Limb (tissue), 2 donors: Measurements from ENCODE around the gene ME3.

Experiments
- DNase-seq, 2 donors: peaks; one replicate each; pipeline ENCODE4 v3.0.0-alpha.2; 2016; ENCODE audit errors: extremely low spot score in 2 of 2

Gene ME3

DNA sequence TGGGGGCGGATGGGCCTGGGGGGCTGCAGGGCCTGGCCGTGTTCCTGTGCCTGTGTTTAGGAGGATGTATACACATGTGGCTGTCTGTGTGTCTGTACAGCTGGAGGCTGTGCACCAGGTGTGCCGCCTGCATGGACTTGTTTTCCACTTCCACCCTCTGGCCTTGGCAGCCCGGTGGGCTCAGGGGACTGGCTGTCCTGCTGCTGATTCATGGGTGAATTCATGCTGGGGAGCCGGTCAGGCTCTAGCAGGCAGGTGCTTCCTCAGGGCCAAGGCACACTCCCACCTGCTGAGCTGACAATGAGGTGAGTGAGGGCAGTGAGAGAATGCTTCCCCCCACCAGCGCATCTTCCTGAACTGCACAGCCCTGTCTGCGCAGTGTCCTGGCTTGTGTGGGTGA, 209.3 kb downstream of the ME3 start:
- no peak for DNase-seq

DNA sequence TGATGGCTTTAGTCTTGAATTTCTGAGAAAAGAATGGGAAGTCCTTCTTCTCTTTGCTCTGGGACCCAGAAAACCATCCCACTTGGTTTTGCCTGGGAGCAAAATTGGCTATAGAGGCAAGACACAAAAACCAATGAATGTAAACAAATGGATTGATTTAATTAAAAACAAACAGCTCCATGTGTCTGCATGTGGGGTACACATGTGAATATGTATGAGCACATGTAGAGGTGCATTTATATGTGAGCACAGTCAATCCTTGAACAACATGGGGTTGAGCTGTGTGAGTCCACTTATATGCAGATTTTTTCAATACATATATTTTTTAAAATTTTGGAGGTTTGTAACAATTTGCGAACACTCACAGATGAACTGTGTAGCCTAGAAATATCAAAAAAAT, 210.5 kb downstream of the ME3 start:
- no peak for DNase-seq

DNA sequence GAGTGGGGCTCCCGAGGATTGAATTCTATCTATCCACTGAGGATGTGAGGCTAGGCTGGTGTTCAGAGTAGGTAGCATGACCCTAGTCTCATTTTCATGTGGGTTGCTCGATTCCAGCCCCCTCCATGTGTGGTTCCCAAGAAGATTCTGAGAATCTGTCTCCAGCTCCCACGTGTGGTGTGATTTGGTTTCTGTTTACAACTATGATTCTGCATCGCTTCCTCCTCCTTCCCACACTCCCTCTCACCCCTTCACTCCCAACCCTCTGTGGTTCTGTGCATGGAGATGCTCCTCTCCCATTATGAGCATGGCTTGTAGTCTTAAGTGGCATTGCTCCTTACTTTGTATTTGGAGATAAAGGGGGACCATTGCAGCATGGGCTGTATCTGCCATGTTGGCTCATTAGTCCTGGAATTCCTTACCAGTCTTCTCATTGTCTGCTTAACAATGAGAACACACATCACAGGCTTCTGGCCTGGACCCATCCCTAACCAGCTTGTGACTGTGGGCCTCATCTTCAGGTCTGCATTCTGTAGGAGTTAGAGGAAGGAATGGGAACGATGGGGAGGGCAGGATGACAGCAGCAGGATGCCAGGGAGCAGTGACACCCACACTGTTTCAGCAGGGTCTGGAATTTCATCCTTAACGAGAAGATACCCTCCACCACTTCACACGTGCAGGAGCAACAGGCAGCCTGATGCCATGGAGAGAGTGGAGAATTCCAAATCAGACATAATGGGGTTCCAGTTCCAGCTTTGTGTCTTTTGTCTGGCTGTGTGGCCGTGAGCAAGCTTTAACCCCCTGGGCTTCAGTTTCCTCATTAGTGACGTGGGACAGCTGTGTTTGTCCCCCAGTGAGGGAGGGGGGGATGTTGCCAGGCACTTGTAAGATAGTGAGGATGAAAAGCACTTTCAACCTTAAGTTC, 211.7 kb downstream of the ME3 start:
- no peak for DNase-seq

DNA sequence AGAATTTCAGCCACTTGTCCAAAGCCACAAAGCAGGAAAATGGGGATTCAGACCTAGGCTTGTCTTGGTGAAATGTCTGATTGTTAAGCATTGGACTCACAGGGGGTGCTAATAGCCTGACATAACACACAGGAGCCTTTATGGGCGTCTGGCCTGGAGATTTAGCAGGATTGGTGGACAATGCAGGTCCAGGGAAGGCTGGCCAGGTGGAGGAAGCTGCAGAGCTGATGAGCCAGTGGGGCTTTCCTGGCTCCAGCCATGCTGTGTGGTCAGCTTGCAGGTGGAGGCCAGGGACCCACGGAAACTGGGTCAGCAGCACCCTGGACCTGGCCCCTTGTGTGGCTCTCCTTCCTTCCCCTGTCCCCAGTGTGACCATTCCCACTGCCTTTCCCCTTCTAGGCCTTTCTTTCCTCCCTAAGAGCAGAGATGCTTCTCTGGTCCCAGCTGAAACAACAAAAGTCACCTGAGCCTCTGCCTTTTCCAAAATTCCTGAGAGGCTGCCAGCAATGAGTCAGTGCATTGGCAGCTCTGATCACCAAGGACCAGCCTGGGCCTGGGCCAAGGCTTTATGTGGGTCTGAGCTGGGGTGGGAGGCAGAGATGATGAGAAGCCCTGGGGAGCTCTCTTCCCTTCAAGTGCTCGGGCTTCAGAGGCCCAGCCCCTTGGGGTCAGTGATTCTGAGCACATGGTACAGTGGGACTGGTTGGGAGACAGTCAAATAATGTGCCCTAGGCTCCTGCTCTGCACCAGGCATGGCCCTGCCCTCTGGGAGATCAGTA, 212.5 kb downstream of the ME3 start:
- peak; percentile 34 to 70 for DNase-seq

DNA sequence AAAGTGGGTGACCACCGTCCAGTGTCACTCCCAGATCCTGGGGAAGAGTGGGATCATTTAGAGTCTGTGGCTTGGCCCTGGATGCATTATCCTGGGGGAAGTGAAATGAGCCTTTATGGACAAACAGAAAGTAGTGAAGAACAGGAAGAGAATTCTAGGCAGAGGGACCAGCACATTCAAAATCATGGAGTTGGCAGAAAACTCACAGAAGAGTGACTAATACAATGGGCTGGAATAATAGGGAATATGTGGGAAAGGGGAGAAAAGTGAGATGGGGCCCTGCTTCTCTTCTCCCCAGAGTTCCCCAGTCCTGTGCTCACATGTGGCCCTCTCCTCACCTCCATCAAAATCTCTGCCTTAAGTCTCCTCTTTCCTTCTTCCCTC, 213.4 kb downstream of the ME3 start:
- no peak for DNase-seq

DNA sequence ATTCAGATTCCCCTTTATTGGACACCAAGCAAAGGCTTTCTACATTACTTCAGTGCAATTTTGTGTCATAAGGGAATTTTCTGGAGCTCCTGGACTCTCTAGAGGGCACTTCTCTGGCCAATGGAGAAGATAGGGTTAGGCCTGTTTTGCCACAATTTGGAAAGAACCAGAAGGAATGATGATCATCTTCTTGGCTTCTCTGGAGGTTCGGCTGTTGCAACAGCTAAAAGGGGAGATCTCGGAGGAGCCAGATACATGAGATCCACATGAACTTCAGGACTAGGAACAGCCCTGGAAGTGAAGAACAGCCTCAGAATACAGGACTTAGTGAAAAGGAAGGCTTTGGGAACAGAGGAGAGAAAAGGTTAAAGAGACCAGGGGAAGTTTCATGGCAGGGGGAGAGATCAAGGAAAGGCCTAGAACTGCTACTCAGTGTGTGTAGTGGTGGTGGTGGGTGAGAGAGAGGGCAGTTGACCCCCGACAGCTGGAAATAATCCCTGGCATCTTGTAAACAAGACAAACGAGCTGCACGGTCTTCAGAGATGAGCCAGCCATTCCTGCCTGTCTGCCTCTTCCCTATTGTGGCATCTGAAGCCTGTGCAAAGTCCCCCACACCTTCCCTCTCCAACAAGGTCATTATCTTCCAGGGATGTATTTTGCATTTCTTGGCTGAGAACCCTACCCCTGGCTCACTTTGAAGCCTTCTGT, 214.0 kb downstream of the ME3 start:
- no peak for DNase-seq

DNA sequence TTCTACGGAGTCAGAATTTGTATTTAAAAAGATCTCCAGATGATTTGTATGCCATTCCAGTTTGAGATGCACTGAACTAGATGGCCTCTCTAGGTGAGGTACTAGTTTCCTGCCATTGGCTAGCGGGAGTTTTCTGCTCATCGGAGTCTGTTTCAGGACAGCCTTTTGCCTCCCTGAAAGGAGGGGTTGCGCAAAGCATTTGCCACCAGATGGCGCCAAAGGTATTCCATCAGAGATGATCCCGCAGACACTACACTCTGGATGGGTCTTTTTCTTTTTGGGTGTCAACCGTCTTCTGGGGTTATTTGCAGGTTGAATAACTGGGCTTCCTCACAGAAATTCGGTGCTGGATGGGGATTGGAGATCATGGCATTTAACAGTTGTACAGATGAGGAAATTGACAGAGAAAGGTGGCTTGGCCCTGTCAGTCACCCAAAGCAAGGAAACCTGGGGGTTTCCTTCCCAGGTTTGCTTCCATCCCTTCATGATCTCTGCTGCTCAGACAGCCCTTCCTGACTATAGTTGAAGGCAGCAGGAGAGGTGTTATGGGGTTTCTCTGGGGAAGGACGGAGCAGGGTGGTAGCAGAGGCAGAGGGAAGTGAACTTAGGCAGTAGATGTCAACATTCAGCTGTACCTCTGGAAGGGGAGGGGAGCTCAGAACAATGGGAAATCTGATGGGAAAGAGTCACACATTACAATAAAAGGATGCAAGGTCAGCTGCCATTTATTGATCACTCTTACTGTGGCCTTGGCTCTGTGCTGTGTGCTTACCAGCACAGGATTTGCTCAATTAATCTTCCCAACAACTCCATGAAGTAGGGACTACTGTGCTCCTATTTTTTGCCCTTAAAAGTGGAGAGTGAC, 216.1 kb downstream of the ME3 start:
- peak; percentile 86 to 88 for DNase-seq

DNA sequence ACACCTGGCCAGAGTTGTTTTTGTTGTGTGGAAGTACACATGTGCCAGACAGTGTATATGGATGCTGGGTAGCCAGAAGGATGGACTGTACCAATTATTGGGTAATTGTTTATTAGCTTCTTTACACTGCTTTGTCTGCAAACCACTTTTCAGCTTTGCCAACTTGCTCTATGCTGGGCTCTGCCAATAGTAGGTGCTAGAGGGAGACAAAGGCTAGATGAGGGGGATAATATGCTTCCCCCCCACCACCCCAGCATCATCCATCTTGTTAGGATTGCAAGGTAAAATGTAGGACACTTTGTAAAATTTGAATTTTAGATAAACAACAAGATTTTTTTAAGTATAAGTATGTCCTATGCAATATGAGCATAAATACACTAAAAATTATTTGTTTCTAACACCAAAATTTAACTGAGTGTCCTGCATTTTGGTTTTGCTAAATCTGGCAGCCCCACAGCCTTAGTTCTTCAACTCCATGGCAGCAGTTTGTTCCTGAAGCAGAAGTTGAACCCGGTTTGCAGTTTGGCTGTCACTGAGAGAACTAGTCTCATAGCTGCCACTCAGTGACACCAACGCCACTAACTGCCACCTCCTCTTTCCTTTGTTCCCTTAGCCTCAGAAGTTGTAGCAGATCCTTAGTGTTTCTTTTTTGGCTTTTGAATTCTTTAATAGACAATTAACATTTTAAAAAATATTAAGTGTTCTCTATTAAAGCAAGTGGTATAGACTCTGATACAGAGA, 219.0 kb downstream of the ME3 start:
- no peak for DNase-seq

DNA sequence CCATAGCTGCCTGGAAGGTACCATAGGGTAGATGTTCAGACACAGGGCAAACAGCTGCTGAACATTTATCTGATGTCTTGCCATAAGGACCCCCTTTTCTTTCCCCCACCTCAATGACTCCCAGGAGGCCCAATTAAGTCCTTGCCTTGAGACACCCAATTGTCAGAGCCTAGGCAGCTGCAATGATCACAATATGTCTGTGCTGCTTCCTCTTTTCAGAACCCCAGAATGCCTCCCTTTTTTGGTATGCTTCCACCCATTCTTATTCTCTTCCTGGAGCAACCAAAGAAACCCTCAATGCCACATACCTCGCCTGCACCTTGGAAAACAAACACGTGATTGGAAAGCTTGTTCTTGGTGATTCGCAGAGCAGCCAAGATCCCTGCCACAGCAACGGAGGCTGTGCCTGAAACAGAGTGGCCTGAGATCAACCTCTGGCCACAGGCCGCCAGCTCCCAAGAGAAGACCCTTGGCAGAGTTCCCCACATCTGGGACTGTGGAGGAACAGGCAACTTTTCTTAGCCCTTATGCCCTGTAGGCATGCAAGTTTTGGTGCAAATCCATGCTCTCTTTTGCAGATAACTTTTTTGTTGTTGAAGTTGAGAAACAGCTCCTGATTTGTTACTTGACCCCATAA, 222.3 kb downstream of the ME3 start:
- DNase-seq: no peak

DNA sequence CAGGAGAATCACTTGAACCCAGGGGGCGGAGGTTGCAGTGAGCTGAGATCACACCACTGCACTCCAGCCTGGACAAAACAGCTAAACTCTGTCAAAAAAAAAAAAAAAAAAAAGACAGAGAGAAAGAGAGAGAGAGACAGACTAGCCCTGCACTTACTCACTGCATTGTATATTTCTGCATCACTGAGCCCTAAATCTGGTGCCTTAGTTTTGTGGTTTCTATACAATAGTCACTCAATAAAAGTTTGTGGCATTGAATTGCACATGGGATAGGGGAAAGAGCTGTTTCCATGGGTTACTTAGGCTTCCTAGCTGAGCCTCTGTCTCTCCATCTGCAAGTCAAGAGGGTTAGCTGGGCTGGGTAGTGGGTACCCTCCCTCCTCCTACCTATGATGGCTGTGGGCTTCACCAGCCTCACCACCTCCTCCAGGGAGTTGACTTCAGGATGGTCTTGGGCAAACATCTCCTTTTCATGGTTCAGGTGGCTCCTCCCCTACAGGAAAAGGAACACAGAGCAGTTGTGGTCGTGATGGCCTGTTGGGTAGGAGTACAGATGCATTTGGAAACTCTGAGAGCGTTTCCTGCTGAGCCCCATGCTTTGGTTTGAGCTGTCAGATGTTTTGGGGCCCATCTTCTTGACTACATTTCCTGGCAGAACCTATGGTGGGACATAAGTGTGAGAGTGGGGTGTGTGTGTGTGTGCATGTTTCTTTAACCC, 224.5 kb downstream of the ME3 start:
- no peak for DNase-seq

DNA sequence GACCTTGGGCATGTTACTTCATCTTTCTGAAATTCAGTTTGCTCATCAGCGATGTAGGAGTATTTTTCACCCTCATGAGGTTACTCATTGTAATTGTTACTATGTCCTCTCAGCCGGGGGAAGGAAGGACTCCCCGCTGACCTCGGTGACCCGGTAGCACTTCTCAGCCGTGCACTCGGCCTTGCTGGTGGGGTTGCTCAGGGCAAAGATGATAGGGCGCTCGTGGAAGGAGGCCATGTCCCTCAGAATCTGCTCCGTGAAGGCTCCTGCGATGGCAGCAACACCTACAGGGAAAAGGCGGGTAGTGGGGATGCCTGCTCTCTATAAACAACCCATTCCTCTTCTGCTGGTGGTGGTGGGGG, 225.5 kb downstream of the ME3 start:
- no peak for DNase-seq

DNA sequence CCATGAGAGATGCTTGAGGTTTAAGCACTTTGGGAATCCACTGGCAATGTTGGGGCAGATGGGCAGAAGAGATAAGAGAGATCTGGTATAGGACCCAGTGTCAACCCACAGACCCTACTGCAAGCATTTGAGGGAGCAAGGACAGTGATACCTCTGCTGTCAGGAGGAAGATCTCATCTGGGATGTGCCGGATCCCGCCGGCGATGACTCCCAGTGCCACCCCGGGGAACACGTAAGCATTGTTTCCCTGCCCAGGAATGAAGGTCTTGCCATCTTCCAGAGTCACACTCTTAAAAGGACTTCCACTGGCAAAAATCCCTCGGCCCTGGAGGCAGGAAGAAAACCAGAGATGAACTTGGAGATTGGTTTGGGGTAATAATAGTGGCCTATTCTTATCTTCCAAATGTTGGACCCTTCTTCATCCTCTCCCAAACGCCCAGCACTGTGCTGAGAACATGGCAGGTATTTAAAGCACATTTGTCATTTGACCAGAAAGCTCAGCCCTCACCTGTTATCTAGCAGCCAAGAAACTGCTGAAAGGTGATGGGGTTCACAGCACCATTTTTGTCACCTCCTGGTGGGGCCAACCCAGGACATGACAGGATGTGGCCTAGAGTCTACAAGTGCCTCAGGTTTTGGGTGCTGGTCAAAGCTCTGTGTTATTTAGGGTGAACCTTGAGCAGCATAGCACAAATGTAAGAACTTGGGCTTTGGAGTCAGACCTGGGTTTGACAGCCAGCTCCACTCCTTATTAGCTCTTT, 226.1 kb downstream of the ME3 start:
- DNase-seq: no peak

DNA sequence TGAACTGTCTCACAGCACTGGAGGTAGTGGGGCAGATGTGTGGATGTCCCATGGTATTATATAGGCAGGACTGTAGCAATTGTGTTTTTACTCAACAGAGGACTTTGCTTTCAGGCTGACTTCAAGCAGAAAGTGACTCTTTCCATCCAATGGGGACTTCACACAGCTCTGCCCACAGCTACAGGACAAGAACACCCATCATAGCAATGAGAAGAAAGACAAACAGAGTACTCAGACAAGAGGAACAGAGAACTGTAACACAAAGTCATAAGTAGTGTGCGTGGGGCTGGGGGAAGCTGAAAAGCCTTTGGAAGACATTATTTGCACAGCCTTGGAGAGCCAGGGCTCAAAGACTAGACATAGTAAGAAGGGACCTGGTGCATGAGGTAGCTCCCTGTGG, 227.4 kb downstream of the ME3 start:
- no peak for DNase-seq

DNA sequence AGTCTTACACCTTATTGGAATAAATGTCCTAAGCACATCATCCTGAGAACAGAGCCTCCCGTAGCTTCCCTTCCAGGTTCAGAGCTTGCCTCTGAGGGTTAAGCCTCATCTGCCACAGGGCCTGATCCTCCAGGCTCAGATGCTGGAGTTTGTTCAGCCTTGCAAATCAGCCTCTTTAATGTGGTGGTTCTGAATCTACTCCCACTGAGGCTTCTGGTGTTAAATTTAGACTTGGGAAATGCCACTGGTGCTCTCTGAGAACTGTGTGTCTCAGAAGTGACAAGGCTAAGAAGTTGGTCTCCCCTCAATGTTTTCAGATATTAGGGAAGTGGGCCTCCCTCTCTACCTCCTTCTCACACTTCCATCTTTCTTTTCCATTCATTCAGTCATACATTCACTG, 229.0 kb downstream of the ME3 start:
- no peak for DNase-seq

DNA sequence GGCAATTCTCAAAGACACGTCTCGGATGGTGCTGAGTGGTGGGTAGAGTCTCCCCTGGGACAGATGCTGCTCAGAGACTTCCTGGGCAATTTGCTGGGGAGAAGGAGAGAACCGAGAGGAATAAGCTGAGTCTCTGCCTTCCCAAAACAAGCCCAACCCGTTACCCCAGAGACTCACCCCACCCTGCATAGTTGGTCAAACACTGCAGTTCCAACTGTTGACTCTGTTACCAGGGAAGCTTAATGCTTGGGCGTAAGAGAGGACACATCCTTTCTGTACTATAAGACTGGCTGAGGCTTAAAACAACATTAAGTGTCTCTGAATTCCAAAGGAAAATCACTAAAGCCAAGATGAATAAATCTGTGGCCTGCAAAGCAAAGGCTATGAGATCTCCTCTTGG, 229.6 kb downstream of the ME3 start:
- no peak for DNase-seq

DNA sequence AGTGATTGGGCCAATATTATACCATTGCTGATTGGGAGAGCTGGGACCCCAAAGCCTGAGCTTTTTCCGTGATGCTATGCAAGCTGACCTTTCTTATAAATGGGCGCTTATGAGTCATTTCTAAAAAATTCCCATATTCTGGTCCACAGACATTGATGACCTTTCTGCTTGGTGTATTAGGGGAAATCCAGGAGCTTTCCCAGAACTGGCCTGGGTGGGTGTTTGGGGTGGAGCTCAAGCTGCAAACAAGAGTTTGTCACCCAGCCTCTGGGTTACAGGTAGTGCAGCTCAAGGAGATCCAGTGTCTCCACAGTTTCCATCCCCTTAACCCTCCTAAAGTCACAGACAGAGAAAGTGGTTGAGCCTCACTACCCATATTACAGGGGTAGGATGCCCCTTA, 230.0 kb downstream of the ME3 start:
- DNase-seq: no peak

DNA sequence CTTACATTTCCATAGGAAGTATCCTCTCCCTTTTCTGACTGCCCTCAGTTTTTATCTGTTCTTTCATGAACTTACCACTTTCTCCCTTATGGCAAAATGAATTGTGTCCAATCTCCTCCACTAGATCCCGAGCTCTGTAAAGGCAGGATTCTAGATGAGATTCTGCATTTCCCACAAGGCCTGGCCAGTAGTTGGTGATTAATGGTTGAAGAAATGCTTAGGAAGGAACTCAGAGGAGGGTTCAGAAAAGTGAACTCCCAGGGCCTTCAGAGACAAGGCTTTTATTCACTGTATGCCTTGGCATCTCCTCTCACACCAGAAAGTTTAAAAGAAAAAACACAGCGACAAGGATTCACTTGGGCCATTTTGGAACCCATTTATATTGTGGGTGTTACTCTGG, 231.6 kb downstream of the ME3 start:
- no peak for DNase-seq

DNA sequence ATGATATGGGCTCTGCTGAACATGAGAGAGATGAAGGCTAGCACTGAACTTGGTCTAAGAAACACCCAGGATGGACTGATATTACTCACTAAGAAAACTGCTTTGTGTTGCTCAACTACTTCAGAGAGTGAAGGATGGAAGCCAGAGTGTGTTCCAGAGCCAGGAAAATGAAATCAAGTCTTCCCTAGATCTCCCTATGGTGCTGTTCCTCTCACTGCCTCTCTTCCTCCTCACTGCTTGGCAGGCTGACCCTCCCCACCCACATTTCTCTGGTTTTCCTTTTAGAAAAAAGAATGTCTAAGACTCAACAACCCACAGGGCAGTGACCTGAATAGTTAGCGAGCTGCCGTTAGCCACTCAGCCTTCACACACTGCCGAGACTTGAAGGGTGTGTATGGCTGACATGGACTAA, 232.1 kb downstream of the ME3 start:
- peak in 1 of 2 donors; percentile 25 for DNase-seq

DNA sequence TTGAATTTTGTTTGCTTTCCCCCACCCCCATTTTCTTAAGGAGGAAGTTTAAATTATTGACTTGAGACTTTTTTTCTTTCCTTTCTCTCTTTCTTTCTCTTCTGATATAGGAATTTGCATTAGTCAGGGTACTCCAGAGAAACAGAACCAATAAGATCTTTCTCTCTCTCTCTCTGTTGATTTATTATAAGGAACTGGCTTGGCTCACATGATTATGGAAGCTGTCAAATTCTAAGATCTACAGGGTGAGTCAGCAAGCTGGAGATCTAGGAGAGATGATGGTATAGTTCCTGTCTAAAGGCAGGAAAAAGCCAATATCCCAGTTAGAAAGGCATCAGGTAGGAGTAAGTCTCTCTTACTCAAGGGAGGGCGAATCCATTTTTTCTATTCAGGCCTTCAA, 233.7 kb downstream of the ME3 start:
- DNase-seq: no peak
